HL-60 (cell line): ENCODE measurements around the gene RARA.

Experiments used
- GABPA ChIP-seq: IDR thresholded peaks from 2 replicates; pipeline ENCODE4 v1.6.1; 2012; ENCODE audit warnings: low read depth
- POLR2AphosphoS5 ChIP-seq: IDR thresholded peaks from 2 replicates; pipeline ENCODE4 v1.6.1; 2012; ENCODE audit warnings: low read depth
- TF ChIP-seq, protein P1 (sequence below): IDR thresholded peaks from one replicate; pipeline ENCODE4 v1.5.1; 2011; ENCODE audit warnings: low read length, control low read depth, inconsistent platforms; ENCODE audit not compliant: insufficient read depth
- TF ChIP-seq, protein P2 (sequence below): IDR thresholded peaks from 2 replicates; pipeline ENCODE4 v1.6.1; 2012; ENCODE audit warnings: low read depth; ENCODE audit not compliant: insufficient replicate concordance

- TF ChIP-seq POLR2AphosphoS5: no peak
- TF ChIP-seq, protein P1, sequence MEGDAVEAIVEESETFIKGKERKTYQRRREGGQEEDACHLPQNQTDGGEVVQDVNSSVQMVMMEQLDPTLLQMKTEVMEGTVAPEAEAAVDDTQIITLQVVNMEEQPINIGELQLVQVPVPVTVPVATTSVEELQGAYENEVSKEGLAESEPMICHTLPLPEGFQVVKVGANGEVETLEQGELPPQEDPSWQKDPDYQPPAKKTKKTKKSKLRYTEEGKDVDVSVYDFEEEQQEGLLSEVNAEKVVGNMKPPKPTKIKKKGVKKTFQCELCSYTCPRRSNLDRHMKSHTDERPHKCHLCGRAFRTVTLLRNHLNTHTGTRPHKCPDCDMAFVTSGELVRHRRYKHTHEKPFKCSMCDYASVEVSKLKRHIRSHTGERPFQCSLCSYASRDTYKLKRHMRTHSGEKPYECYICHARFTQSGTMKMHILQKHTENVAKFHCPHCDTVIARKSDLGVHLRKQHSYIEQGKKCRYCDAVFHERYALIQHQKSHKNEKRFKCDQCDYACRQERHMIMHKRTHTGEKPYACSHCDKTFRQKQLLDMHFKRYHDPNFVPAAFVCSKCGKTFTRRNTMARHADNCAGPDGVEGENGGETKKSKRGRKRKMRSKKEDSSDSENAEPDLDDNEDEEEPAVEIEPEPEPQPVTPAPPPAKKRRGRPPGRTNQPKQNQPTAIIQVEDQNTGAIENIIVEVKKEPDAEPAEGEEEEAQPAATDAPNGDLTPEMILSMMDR: no peak
- no peak for TF ChIP-seq GABPA
- TF ChIP-seq, protein P2, sequence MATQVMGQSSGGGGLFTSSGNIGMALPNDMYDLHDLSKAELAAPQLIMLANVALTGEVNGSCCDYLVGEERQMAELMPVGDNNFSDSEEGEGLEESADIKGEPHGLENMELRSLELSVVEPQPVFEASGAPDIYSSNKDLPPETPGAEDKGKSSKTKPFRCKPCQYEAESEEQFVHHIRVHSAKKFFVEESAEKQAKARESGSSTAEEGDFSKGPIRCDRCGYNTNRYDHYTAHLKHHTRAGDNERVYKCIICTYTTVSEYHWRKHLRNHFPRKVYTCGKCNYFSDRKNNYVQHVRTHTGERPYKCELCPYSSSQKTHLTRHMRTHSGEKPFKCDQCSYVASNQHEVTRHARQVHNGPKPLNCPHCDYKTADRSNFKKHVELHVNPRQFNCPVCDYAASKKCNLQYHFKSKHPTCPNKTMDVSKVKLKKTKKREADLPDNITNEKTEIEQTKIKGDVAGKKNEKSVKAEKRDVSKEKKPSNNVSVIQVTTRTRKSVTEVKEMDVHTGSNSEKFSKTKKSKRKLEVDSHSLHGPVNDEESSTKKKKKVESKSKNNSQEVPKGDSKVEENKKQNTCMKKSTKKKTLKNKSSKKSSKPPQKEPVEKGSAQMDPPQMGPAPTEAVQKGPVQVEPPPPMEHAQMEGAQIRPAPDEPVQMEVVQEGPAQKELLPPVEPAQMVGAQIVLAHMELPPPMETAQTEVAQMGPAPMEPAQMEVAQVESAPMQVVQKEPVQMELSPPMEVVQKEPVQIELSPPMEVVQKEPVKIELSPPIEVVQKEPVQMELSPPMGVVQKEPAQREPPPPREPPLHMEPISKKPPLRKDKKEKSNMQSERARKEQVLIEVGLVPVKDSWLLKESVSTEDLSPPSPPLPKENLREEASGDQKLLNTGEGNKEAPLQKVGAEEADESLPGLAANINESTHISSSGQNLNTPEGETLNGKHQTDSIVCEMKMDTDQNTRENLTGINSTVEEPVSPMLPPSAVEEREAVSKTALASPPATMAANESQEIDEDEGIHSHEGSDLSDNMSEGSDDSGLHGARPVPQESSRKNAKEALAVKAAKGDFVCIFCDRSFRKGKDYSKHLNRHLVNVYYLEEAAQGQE: no peak
Measured at GRCh38 chr17:40372031-40372430, 63.1 kb downstream of the RARA start.
